GM12878 (cell line): ENCODE measurements around the gene PRRX1.

Experiments used
- BACH1 ChIP-seq: fragments of 450-650 bp; IDR thresholded peaks from 2 replicates; pipeline ENCODE4 v1.6.1; 2017; ENCODE audit warnings: mild to moderate bottlenecking, borderline replicate concordance
- CHD1 ChIP-seq: IDR thresholded peaks from 2 replicates; pipeline ENCODE4 v1.6.1; 2012; ENCODE audit warnings: low read depth, low read length, improper control_type of control experiment
- CTCF ChIP-seq, 3 experiments: IDR thresholded peaks in 2 of 3; conservative IDR thresholded peaks in 1 of 3; 2 replicates each; pipeline ENCODE4 v1.5.1; 2011; ENCODE audit warnings: low read depth in 3 of 3, low read length in 3 of 3, mild to moderate bottlenecking in 3 of 3, control low read depth in 2 of 3, moderate library complexity in 2 of 3, inconsistent platforms in 1 of 3, mixed read lengths in 1 of 3; ENCODE audit not compliant: control insufficient read depth in 2 of 3, insufficient read depth in 1 of 3; ENCODE audit errors: extremely low read depth in 1 of 3
- EP300 ChIP-seq, 2 experiments: fragments of 150-350 bp in 1 of 2; IDR thresholded peaks; 2 replicates each; pipeline ENCODE4 v1.6.1; 2011 to 2012; ENCODE audit warnings: low read depth in 2 of 2, low read length in 2 of 2, borderline replicate concordance in 1 of 2, improper control_type of control experiment in 1 of 2, inconsistent platforms in 1 of 2; ENCODE audit not compliant: control insufficient read depth in 1 of 2
- FOS ChIP-seq: IDR thresholded peaks from 3 replicates; pipeline ENCODE4 v1.6.1; 2011; ENCODE audit warnings: borderline replicate concordance; ENCODE audit not compliant: insufficient read length; ENCODE audit errors: extremely low read depth
- KDM1A ChIP-seq: fragments of 200-600 bp; sonication (generic); IDR thresholded peaks from 2 replicates; pipeline ENCODE4 v1.6.1; 2016; ENCODE audit warnings: borderline replicate concordance
- MTA2 ChIP-seq: fragments of 450-650 bp; IDR thresholded peaks from 2 replicates; pipeline ENCODE4 v1.6.1; 2016; ENCODE audit warnings: low read depth, mild to moderate bottlenecking, moderate library complexity
- NFYB ChIP-seq: IDR thresholded peaks from 2 replicates; pipeline ENCODE4 v1.6.1; 2011; ENCODE audit warnings: low read depth, mild to moderate bottlenecking, low read length, improper control_type of control experiment, moderate library complexity; ENCODE audit not compliant: insufficient read depth
- PBX3 ChIP-seq: IDR thresholded peaks from 2 replicates; pipeline ENCODE4 v1.6.1; 2011; ENCODE audit warnings: mild to moderate bottlenecking, low read depth, low read length, moderate library complexity; ENCODE audit not compliant: insufficient replicate concordance
- RAD21 ChIP-seq: IDR thresholded peaks from 2 replicates; pipeline ENCODE4 v1.6.1; 2011; ENCODE audit warnings: mild to moderate bottlenecking, low read depth, low read length, moderate library complexity; ENCODE audit not compliant: insufficient read depth
- RCOR1 ChIP-seq: conservative IDR thresholded peaks from 2 replicates; pipeline ENCODE4 v1.6.1; 2012; ENCODE audit warnings: low read depth, low read length, improper control_type of control experiment
- TCF3 ChIP-seq: IDR thresholded peaks from 2 replicates; pipeline ENCODE4 v1.6.1; 2012; ENCODE audit warnings: low read depth, mild to moderate bottlenecking, low read length, borderline replicate concordance; ENCODE audit not compliant: insufficient read depth
- TF ChIP-seq, protein P1 (sequence below): fragments of 450-650 bp; IDR thresholded peaks from 2 replicates; pipeline ENCODE4 v1.6.1; 2017; ENCODE audit warnings: mild to moderate bottlenecking

DNA sequence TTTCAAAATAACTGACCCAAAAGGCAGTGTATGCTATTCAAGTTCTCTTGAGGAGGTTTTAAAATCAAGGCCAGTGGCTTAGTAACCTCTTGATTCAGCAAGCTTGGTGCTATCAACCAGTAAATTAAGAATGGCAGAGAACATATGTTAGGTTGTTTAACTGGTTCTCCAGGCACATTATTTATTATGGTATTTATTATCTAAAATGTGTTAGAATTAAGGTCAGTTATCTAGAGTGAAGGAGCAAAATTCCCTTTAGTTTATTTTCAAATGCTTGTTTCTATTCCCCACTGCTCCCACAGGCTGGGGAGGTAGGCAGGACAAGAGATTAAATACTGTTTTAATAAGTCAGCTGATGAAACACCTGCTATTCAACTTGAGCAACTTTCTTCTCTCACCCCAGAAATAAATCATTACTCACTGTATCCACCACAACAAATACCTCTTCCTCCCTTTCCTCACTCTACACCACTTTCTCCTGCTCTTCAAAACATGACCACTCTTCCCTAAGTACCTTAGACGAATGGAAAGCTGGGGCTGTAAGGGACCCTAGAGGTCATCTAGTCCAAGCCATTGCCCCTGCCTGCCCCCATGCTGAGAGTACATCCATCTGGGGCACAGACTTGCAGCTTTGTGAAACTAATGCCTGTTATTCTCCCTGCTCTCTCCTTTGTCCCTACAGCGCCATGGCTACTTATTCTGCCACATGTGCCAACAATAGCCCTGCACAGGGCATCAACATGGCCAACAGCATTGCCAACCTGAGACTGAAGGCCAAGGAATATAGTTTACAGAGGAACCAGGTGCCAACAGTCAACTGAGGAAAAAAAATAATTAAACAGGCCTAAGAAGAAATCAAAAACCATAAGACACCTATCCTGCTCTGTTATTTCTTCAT lies 71.7 kb downstream of the PRRX1 start:
- TF ChIP-seq, protein P1, sequence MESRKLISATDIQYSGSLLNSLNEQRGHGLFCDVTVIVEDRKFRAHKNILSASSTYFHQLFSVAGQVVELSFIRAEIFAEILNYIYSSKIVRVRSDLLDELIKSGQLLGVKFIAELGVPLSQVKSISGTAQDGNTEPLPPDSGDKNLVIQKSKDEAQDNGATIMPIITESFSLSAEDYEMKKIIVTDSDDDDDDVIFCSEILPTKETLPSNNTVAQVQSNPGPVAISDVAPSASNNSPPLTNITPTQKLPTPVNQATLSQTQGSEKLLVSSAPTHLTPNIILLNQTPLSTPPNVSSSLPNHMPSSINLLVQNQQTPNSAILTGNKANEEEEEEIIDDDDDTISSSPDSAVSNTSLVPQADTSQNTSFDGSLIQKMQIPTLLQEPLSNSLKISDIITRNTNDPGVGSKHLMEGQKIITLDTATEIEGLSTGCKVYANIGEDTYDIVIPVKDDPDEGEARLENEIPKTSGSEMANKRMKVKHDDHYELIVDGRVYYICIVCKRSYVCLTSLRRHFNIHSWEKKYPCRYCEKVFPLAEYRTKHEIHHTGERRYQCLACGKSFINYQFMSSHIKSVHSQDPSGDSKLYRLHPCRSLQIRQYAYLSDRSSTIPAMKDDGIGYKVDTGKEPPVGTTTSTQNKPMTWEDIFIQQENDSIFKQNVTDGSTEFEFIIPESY: no peak
- no peak for TF ChIP-seq CHD1
- TF ChIP-seq PBX3: no peak
- TF ChIP-seq NFYB: no peak
- TF ChIP-seq MTA2: no peak
- TF ChIP-seq BACH1: no peak
- TF ChIP-seq CTCF (IDR thresholded peaks at IDR 0.05 in 2 of 3, conservative IDR thresholded peaks at IDR 0.05 in 1 of 3; ENCODE audit: control insufficient read depth in 2 of 3, extremely low read depth in 1 of 3, insufficient read depth in 1 of 3, low read depth in 3 of 3, low read length in 3 of 3): no peak
- no peak for TF ChIP-seq TCF3
- no peak for TF ChIP-seq KDM1A
- no peak for TF ChIP-seq FOS
- no peak for TF ChIP-seq EP300 (IDR thresholded peaks at IDR 0.05; ENCODE audit: borderline replicate concordance in 1 of 2, control insufficient read depth in 1 of 2, low read depth in 2 of 2, low read length in 2 of 2)
- TF ChIP-seq RAD21: no peak
- TF ChIP-seq RCOR1: no peak
